ENCODE data around the gene GOLGA3.

The GOLGA3 gene

DNA sequence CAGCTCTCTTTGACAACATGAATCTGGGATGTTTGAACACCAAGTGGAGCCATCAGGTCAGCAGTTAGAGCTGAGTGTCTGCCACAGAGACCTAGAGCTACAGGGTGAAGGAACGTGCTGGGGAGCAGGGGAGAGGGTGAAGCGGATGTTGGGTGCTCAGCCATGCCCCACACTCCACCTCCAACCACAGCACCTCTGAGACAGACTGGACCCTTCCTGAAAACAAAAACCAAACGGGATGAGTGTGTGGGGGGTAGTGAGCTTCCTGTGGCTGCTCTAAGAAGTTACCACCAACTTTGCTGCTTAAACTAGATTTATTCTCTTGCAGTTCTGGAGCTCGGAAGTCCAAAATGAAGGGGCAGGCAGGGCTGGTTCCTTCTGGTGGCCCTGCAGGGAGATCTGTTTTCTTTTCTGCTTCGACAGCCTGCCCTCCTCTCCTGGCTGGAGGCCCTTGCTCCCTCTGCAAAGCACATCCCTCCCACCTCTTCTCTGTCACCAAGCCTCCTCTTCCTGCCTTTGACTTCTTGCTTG, 5.6 kb upstream of the GOLGA3 start:
- no peak overlapping the region for H3K4me3 ChIP-seq (ENCODE audit: low read depth, low read length)
- TF ChIP-seq, protein P1, sequence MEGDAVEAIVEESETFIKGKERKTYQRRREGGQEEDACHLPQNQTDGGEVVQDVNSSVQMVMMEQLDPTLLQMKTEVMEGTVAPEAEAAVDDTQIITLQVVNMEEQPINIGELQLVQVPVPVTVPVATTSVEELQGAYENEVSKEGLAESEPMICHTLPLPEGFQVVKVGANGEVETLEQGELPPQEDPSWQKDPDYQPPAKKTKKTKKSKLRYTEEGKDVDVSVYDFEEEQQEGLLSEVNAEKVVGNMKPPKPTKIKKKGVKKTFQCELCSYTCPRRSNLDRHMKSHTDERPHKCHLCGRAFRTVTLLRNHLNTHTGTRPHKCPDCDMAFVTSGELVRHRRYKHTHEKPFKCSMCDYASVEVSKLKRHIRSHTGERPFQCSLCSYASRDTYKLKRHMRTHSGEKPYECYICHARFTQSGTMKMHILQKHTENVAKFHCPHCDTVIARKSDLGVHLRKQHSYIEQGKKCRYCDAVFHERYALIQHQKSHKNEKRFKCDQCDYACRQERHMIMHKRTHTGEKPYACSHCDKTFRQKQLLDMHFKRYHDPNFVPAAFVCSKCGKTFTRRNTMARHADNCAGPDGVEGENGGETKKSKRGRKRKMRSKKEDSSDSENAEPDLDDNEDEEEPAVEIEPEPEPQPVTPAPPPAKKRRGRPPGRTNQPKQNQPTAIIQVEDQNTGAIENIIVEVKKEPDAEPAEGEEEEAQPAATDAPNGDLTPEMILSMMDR (IDR thresholded peaks at IDR 0.05; ENCODE audit: low read depth, low read length): no peak

DNA sequence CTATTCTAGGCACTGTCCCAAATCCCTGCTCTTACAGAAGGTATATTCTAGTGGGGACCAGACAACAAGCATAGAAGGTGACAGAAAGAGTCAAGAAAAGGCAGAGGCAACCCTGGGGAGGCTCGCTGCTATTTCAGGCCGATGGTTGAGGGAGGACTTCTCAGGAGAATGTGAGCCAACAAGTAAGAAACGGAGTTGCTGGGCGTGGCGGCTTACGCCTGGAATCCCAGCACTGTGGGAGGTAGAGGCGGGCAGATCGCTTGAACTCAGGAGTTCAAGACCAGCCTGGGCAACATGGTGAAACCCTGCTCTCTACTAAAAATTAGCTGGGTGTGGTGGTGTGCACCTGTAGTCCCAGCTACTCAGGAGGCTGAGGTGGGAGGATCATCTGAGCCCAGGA, 4.7 kb upstream of the GOLGA3 start:
- TF ChIP-seq, protein P1 (IDR thresholded peaks at IDR 0.05; ENCODE audit: low read depth, low read length): no peak

DNA sequence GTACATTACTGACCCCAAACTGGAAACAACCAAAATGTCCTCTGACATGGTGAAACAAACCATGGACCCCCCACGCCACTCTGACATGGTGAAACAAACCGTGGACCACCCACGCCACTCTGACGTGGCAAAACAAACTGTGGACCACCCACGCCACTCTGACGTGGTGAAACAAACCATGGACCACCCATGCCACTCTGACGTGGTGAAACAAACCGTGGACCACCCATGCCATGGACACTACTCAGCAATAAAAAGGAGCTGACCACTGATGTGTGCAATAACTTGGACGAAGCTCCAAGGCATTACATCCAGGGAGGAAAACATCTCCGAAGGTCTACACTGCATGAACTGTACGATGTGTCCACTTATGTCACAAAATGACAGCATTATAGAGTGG, 3.1 kb upstream of the GOLGA3 start:
- H3K4me3 ChIP-seq (ENCODE audit: low read depth, low read length): no peak overlapping the region
- TF ChIP-seq, protein P1 (IDR thresholded peaks at IDR 0.05; ENCODE audit: low read depth, low read length): no peak

More for the DNA sequence above, 4.7 kb upstream of the GOLGA3 start:
- H3K4me3 ChIP-seq (ENCODE audit: low read depth, low read length): no peak overlapping the region

DNA sequence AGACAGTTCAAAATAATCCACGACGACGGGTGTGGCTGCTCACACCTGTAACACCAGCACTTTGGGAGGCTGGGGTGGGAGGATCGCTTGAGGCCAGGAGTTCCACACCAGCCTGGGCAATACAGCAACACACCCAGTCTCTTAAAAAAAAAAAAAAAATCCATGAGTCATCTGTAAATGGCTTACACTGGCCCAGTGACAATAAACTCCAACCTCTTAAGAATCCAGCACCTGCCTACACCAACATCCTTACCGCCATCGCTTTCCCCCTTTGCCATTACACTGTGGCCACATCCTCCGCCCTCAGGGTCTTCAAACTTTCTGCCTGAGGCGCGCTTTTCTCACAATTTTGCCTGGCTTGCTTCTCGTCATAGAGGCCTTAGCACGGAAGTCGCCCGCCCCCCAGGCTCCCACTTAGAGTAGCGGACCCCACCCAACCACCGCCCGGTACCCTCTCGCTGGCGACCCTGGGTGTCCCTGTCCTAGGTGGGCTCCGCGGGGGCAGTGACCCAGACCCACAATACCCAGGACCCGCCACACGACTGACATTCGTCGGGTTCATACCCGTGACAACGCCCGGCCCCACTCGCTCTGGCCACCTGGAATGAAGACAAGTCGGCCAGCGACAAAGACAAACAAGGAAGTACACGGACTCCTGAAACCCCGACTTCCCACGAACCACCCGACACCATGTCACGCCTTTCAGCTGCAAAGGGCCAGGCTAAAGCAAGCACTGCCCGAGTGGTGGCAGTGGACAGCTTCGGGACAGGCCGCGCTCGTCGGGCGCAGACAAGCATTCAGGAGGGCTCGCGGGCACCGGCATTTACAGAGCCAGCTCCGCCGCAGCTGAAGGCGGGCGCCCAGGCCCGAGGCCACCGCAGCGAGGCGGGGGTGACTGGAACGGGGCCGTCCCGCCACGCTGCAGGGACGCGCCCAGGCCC, 636 bp downstream of the GOLGA3 start:
- peak overlapping the region; percentile 94 for H3K4me3 ChIP-seq (ENCODE audit: low read depth, low read length)
- TF ChIP-seq, protein P1 (IDR thresholded peaks at IDR 0.05; ENCODE audit: low read depth, low read length): no peak

DNA sequence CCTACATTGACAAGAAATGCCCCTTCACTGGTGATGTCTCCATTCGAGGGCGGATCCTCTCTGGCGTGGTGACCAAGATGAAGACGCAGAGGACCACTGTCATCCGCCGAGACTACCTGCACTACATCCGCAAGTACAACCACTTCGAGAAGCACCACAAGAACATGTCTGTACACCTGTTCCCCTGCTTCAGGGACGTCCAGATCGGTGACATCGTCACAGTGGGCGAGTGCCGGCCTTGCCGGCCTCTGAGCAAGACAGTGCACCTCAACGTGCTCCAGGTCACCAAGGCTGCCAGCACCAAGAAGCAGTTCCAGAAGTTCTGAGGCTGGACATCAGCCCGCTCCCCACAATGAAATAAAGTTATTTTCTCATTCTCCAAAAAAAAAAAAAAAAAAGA, 2.8 kb downstream of the GOLGA3 start:
- no peak overlapping the region for H3K4me3 ChIP-seq (ENCODE audit: low read depth, low read length)
- TF ChIP-seq, protein P1 (IDR thresholded peaks at IDR 0.05; ENCODE audit: low read depth, low read length): no peak

DNA sequence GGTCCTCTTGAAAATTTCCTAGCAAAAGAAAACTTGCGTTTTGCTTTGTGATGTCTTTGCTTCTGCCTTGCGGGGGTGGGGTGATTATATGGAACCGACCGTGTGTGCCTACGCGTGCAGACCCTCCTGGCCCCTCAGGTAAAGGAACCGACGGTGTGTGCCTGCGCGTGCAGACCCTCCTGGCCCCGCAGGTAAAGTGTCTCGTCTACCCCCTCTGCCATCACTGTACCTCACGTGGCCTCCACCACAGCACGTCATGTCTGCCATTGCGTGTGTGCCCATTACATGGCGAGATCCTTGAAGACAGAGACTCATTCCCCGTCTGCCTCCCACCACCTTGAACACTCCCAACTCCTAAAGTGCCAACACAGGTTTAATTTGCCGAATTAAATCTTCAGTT, 3.6 kb downstream of the GOLGA3 start:
- no peak overlapping the region for H3K4me3 ChIP-seq (ENCODE audit: low read depth, low read length)
- TF ChIP-seq, protein P1 (IDR thresholded peaks at IDR 0.05; ENCODE audit: low read depth, low read length): no peak

DNA sequence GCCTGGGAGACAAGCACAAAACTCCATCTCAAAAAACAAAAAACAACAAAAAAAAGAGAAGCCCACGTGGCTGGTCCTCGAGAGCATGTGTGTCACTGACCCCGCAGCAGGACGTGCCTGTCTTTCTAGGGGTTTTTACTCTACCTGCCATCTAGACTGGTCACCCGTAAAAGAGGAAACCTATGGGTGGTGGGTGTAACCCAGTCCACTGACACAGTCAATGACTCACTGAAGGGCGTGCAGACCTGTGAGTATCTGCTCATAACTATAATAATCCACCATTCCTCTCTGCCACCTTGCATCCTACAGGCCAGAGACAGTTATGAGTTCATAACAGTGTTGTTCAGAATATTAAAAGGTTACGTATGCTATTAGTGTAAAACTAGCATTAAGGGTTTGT, 4.6 kb downstream of the GOLGA3 start:
- no peak overlapping the region for H3K4me3 ChIP-seq (ENCODE audit: low read depth, low read length)
- TF ChIP-seq, protein P1 (IDR thresholded peaks at IDR 0.05; ENCODE audit: low read depth, low read length): no peak
